Osteoblast (primary cell): ENCODE data around the gene MAP2K5. TPM values are rescaled to one million over a fixed set of nuclear protein-coding genes. Genes with fewer than 3 reads are reported as not detected.
A peak's percentile ranks its signal among the peaks of the same experiment; 100 is the strongest.

Experiments used
- DNase-seq: peaks from one replicate; pipeline ENCODE4 v3.0.0; 2011; ENCODE audit warnings: low spot score, mixed read lengths; ENCODE audit not compliant: insufficient read length; ENCODE audit errors: missing footprints
- H2AFZ ChIP-seq: 2 replicates; pipeline ENCODE4 v1.6.0; 2011; ENCODE audit warnings: mild to moderate bottlenecking, low read length
- H3K27ac ChIP-seq: 2 replicates; pipeline ENCODE4 v1.5.1; 2011; ENCODE audit warnings: mild to moderate bottlenecking, low read depth, low read length, moderate library complexity
- H3K27me3 ChIP-seq: 2 replicates; pipeline ENCODE4 v1.6.0; 2012; ENCODE audit warnings: mild to moderate bottlenecking, control low read depth, inconsistent platforms, low read length, moderate library complexity; ENCODE audit not compliant: insufficient read depth
- H3K36me3 ChIP-seq: 2 replicates; pipeline ENCODE4 v1.5.1; 2011; ENCODE audit warnings: mild to moderate bottlenecking, low read length, control low read depth, moderate library complexity; ENCODE audit not compliant: insufficient read depth
- H3K4me1 ChIP-seq: 2 replicates; pipeline ENCODE4 v1.5.1; 2011; ENCODE audit warnings: mild to moderate bottlenecking, low read length, control low read depth, moderate library complexity; ENCODE audit not compliant: insufficient read depth
- H3K4me2 ChIP-seq: 2 replicates; pipeline ENCODE4 v1.6.0; 2011; ENCODE audit warnings: mild to moderate bottlenecking, low read length; ENCODE audit not compliant: insufficient read depth
- H3K4me3 ChIP-seq: fragments of 200-600 bp; sonication (generic); 3 replicates; pipeline ENCODE4 v1.5.1; 2012; ENCODE audit warnings: mild to moderate bottlenecking, low read length, inconsistent platforms; ENCODE audit not compliant: insufficient read depth
- H3K79me2 ChIP-seq: 2 replicates; pipeline ENCODE4 v1.6.0; 2012; ENCODE audit warnings: mild to moderate bottlenecking, low read length, control low read depth, inconsistent platforms; ENCODE audit not compliant: insufficient read depth
- H3K9me3 ChIP-seq: 2 replicates; pipeline ENCODE4 v1.5.1; 2011; ENCODE audit warnings: low read depth, low read length, control low read depth
- H4K20me1 ChIP-seq: 2 replicates; pipeline ENCODE4 v1.6.0; 2012; ENCODE audit warnings: mild to moderate bottlenecking, low read length, control low read depth; ENCODE audit not compliant: insufficient read depth
- total RNA-seq: library from RNA; depleted of rRNA; stranded (reverse); fragments of >200 nt; gene quantifications from 2 replicates; pipeline ENCODE4 v1.2.3, GENCODE V29; 2012
- TF ChIP-seq, protein P1 (sequence below): IDR thresholded peaks from 2 replicates; pipeline ENCODE4 v1.5.1; 2011; ENCODE audit warnings: mild to moderate bottlenecking, low read depth, low read length, moderate library complexity; ENCODE audit errors: extremely low read depth

MAP2K5 gene
- total RNA-seq, 1 donor: 10.1 TPM

DNA sequence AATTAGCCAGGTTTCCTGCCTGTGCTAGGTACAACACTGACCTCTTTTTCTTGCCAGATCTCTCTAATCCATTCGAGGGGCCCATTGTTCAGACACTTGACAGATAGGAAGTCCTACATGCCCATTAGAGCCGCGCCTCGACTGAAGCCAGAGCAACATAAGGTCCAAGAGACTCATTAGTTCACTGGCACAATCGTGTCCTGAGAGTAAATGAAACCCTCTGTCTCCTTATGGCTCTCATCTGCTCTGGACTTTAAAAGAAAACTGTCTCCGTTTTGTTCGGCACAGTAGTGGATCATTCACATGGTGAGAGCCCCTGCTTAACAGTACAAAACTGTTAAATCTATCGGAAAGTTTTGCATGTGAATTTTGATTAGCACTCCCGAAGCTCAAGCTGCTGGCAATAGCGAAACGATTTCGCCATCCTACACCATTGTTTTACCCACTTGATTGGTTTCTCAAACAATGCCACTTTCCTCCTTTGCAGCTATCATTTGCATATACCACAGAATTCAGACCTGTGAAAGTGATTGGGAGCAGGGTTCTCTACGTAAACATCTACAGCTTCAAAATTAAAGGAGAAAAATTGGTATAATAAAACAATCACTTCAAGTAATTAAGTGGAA, 40.6 kb upstream of the MAP2K5 start:
- H3K36me3 ChIP-seq: no peaks in the 10 kb centered on the region
- no peaks in the 10 kb centered on the region for H3K27me3 ChIP-seq
- no peak overlapping the region for H3K27ac ChIP-seq
- no peaks in the 10 kb centered on the region for H3K9me3 ChIP-seq
- H3K4me1 ChIP-seq: peaks cover 5% of the 10 kb centered on the region
- H2AFZ ChIP-seq: peak overlapping the region; percentile 3
- no peak for DNase-seq
- TF ChIP-seq, protein P1, sequence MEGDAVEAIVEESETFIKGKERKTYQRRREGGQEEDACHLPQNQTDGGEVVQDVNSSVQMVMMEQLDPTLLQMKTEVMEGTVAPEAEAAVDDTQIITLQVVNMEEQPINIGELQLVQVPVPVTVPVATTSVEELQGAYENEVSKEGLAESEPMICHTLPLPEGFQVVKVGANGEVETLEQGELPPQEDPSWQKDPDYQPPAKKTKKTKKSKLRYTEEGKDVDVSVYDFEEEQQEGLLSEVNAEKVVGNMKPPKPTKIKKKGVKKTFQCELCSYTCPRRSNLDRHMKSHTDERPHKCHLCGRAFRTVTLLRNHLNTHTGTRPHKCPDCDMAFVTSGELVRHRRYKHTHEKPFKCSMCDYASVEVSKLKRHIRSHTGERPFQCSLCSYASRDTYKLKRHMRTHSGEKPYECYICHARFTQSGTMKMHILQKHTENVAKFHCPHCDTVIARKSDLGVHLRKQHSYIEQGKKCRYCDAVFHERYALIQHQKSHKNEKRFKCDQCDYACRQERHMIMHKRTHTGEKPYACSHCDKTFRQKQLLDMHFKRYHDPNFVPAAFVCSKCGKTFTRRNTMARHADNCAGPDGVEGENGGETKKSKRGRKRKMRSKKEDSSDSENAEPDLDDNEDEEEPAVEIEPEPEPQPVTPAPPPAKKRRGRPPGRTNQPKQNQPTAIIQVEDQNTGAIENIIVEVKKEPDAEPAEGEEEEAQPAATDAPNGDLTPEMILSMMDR: no peak
- H3K4me2 ChIP-seq: no peak overlapping the region
- no peaks in the 10 kb centered on the region for H3K79me2 ChIP-seq
- no peaks in the 10 kb centered on the region for H4K20me1 ChIP-seq
- H3K4me3 ChIP-seq: no peak overlapping the region

DNA sequence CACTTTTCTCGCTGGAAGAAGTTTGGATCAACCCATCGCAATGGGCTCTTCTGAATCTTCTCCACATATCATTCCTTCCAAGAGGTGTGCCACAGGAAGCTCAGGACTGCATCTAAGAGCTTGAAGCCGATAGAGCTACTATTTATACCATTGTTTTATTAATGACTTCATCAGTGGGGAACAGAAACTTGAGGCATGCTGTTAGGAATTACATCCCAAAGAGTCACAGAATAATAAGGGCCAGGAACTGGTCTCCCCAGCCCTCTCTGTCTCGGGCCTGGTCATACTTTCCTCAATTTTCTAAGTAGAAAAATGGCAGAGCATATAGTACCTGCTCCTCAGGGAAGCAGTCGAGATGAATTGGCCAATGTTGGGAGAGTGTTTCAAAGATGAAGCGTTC, 38.4 kb upstream of the MAP2K5 start:
- no peak for DNase-seq
- no peak overlapping the region for H2AFZ ChIP-seq
- no peak overlapping the region for H3K4me3 ChIP-seq
- TF ChIP-seq, protein P1: no peak
- no peak overlapping the region for H3K27ac ChIP-seq
- no peaks in the 10 kb centered on the region for H3K36me3 ChIP-seq
- H3K27me3 ChIP-seq: no peaks in the 10 kb centered on the region
- H3K9me3 ChIP-seq: no peaks in the 10 kb centered on the region
- H3K79me2 ChIP-seq: no peaks in the 10 kb centered on the region
- H4K20me1 ChIP-seq: no peaks in the 10 kb centered on the region
- peaks cover 21% of the 10 kb centered on the region for H3K4me1 ChIP-seq
- H3K4me2 ChIP-seq: no peak overlapping the region

DNA sequence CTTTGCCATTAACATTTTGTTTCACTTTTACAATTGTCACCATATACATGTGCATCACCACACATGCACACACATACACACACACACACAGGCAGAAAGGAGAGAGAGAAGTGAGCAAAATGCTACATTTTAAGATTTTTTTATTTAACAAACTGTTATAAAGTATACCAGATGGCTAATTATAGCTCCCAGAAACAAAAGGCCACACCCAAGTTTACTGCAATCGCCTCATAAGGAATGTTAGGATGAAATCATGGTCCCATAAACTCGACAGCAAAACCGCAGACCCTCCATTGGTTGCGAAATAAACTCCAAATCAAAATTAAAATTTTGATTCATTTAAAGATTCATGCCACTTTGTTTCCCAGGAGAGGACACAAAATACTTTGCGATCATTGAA, 37.7 kb upstream of the MAP2K5 start:
- no peak overlapping the region for H3K27ac ChIP-seq

DNA sequence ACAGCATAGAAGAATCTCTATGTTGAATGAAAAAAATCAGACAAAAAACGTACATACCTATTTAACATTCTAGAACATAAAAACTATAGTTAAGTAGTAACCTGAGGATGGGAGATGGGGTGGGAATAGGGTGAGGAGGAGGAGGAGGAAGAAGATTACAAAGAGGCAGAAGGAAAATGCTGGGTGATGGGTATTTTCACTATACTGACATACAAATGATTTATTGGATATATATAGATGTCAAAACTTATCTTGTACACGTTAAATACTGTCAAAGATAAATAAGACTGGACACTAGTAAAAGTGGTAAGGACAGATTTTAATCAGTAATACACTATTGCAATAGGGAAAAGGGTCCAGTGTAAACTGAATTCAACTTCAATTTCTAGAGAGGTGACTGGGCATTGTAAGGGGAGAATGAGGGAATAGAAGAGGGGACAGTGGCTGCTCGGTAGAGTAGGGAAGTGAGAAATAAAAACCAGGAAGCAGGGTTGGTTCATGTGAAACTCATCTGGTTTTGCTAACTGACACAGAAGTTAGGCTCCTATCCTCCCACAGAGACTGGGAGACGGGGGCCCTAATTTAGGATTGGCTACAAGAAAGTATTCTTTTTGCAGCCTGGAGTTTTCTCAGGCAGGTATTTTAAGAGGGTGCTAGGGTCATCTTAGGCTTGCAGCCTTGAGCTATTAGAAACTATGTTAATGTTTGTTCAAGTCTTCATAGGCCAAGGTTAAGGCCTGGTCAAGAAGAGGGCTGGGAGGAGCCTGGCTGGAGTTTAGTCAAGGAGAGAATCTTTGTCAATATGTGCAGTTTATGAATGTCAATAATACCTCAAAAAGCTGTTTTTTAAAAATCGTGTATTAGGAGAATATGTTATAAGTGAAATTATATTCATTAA, 36.6 kb upstream of the MAP2K5 start:
- Histone ChIP-seq H3K79me2 (no peaks in the 10 kb centered on the region), H3K4me1 (peaks cover 31% of the 10 kb centered on the region), H4K20me1 (no peaks in the 10 kb centered on the region), H3K4me2 (no peak overlapping the region), H3K27me3 (no peaks in the 10 kb centered on the region), H3K36me3 (no peaks in the 10 kb centered on the region), H3K27ac (no peak overlapping the region), H2AFZ (no peak overlapping the region), H3K4me3 (no peak overlapping the region), H3K9me3 (no peaks in the 10 kb centered on the region)
- TF ChIP-seq, protein P1: no peak
- no peak for DNase-seq

More for the DNA sequence above, 37.7 kb upstream of the MAP2K5 start:
- Histone ChIP-seq H3K4me1 (peaks cover 21% of the 10 kb centered on the region), H3K4me3 (no peak overlapping the region), H3K9me3 (no peaks in the 10 kb centered on the region), H2AFZ (no peak overlapping the region), H4K20me1 (no peaks in the 10 kb centered on the region), H3K79me2 (no peaks in the 10 kb centered on the region), H3K4me2 (no peak overlapping the region), H3K27me3 (no peaks in the 10 kb centered on the region), H3K36me3 (no peaks in the 10 kb centered on the region)
- DNase-seq: no peak
- TF ChIP-seq, protein P1: no peak
